ENCODE measurements around the gene TMEM163.

Gene TMEM163

GRCh38 chr2:134454931-134455330, 263.9 kb downstream of the TMEM163 start:
- peaks cover 22% of the 10 kb centered on the region for H3K36me3 Mint-ChIP-seq (ENCODE audit: insufficient read depth)
- peaks cover 2 to 4% of the 10 kb centered on the region in 2 donors for H3K4me1 Mint-ChIP-seq (ENCODE audit: low read depth in 2 of 2)
- no peak for DNase-seq
- H3K9me3 Mint-ChIP-seq = no peaks in the 10 kb centered on the region
- ATAC-seq (replicated peaks) = no peak
- no peak overlapping the region for H3K4me3 Mint-ChIP-seq
- no peak overlapping the region for H3K27ac Mint-ChIP-seq
- no peaks in the 10 kb centered on the region for H3K27me3 Mint-ChIP-seq

- Mint-ChIP-seq H3K27ac (peak overlapping the region in 1 of 2 donors; percentile 32), H3K9me3 (no peaks in the 10 kb centered on the region), H3K4me3 (no peak overlapping the region), H3K36me3 (ENCODE audit: insufficient read depth) (peaks cover 24% of the 10 kb centered on the region), H3K27me3 (no peaks in the 10 kb centered on the region), H3K4me1 (ENCODE audit: low read depth in 2 of 2) (peaks cover 2 to 4% of the 10 kb centered on the region in 2 donors)
- DNase-seq = no peak
- no peak for ATAC-seq (replicated peaks)
These were observed 264.4 kb downstream of the TMEM163 start for GRCh38 chr2:134454426-134454825.

DNA sequence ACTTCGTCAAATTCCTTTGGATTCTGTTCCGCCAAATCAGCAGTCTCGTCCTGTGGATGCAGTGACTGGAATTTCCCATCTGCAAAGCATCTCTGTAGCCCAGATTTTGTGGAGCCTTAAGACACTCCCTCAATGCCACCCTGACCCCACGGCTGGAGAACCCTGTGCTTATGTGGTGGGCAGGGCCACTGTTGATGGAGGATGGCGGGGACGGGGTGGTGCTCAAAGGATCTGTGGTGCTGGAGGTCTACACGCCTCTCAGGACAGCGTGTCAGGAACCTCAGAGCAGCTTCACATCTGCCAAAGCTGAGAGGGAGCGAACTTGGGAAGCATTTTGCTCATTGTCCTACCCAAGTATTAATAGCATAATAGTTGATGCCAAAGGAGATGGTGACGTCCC, 264.8 kb downstream of the TMEM163 start:
- H3K36me3 Mint-ChIP-seq (ENCODE audit: insufficient read depth) = peaks cover 21% of the 10 kb centered on the region
- H3K27ac Mint-ChIP-seq = peak overlapping the region in 1 of 2 donors; percentile 32
- no peak for DNase-seq
- H3K9me3 Mint-ChIP-seq = no peaks in the 10 kb centered on the region
- no peak overlapping the region for H3K4me3 Mint-ChIP-seq
- H3K4me1 Mint-ChIP-seq (ENCODE audit: low read depth in 2 of 2) = peaks cover 2 to 4% of the 10 kb centered on the region in 2 donors
- H3K27me3 Mint-ChIP-seq = no peaks in the 10 kb centered on the region
- ATAC-seq (replicated peaks) = no peak

- H3K9me3 Mint-ChIP-seq = no peaks in the 10 kb centered on the region
- no peaks in the 10 kb centered on the region for H3K27me3 Mint-ChIP-seq
- peaks cover 21% of the 10 kb centered on the region for H3K36me3 Mint-ChIP-seq (ENCODE audit: insufficient read depth)
- H3K4me3 Mint-ChIP-seq = no peak overlapping the region
- no peak overlapping the region for H3K27ac Mint-ChIP-seq
- DNase-seq (no peak), ATAC-seq (replicated peaks) (no peak)
- peaks cover 2 to 4% of the 10 kb centered on the region in 2 donors for H3K4me1 Mint-ChIP-seq (ENCODE audit: low read depth in 2 of 2)
These were observed 265.3 kb downstream of the TMEM163 start for GRCh38 chr2:134453476-134453875.

GRCh38 chr2:134452042-134452733, 266.6 kb downstream of the TMEM163 start:
- Mint-ChIP-seq H3K27ac (peak overlapping the region in 1 of 2 donors; percentile 38), H3K4me1 (ENCODE audit: low read depth in 2 of 2) (peaks cover 2 to 4% of the 10 kb centered on the region in 2 donors), H3K4me3 (no peak overlapping the region), H3K27me3 (no peaks in the 10 kb centered on the region), H3K9me3 (no peaks in the 10 kb centered on the region), H3K36me3 (ENCODE audit: insufficient read depth) (peaks cover 21% of the 10 kb centered on the region)
- no peak for ATAC-seq (replicated peaks)
- no peak for DNase-seq

DNA sequence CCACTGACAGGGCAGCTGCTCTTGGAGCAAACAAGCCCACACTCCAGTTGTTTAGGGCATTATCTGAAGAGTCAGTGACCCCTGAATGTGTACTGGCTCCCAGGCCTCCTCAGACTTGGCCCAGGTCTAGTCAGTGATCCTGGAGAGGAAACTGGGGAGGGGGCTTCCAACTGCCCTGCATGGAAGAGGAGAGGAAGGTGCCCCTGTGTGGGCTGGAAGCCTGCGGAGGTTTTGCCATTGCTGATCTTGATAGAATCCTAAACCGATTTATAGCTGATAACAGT, 267.5 kb downstream of the TMEM163 start:
- Mint-ChIP-seq H3K4me3 (no peak overlapping the region), H3K27ac (peak overlapping the region; percentile 38 to 86), H3K9me3 (no peaks in the 10 kb centered on the region), H3K4me1 (ENCODE audit: low read depth in 2 of 2) (peaks cover 2 to 4% of the 10 kb centered on the region in 2 donors), H3K36me3 (ENCODE audit: insufficient read depth) (peaks cover 21% of the 10 kb centered on the region), H3K27me3 (no peaks in the 10 kb centered on the region)
- ATAC-seq (replicated peaks) = no peak
- no peak for DNase-seq

DNA sequence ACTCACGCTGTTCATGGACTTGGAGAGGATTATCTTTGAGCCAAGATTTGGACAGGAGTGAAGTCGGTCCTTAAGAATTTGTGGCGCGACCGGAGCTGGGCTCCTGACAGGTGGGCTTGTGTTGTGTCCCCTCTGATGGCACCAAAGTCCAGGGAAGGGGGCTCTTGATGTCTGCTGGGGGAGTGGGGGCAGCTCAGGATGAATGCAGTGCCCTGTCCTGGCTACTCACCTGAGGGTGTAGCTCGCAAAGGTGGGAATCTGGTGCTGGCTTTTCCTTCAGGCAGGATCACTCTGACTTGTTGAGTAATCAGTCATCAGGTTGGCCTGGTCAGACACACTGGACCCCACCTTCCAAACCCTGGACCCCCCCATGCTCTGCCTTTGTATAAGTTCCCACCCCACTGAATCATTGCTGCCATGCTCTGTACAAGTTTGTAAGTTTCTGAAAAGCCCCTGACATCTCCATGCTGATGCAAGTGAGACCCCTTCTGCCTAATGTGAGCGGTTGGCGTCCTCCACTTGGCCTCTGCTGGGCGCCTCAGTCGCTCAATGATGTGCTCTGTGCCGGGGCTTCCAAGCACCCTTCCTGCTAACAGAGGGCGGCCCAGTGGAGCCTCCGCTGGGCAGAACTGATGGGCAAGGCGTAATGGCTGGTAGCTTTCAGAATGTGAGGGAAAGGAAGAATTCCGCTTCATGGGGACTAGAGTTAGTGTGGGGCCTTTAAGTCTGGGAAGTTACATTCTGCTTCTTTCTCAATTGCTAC, 268.9 kb downstream of the TMEM163 start:
- peaks cover 18% of the 10 kb centered on the region for H3K36me3 Mint-ChIP-seq (ENCODE audit: insufficient read depth)
- no peak for DNase-seq
- no peaks in the 10 kb centered on the region for H3K27me3 Mint-ChIP-seq
- ATAC-seq (replicated peaks) = no peak
- H3K4me3 Mint-ChIP-seq = no peak overlapping the region
- no peaks in the 10 kb centered on the region for H3K9me3 Mint-ChIP-seq
- peaks cover 2 to 4% of the 10 kb centered on the region in 2 donors for H3K4me1 Mint-ChIP-seq (ENCODE audit: low read depth in 2 of 2)
- no peak overlapping the region for H3K27ac Mint-ChIP-seq

GRCh38 chr2:134449157-134449556, 269.6 kb downstream of the TMEM163 start:
- no peaks in the 10 kb centered on the region for H3K9me3 Mint-ChIP-seq
- no peaks in the 10 kb centered on the region for H3K27me3 Mint-ChIP-seq
- no peak overlapping the region for H3K4me3 Mint-ChIP-seq
- peaks cover 15% of the 10 kb centered on the region for H3K36me3 Mint-ChIP-seq (ENCODE audit: insufficient read depth)
- H3K27ac Mint-ChIP-seq = no peak overlapping the region
- no peak for ATAC-seq (replicated peaks)
- DNase-seq = no peak
- peaks cover 2 to 4% of the 10 kb centered on the region in 2 donors for H3K4me1 Mint-ChIP-seq (ENCODE audit: low read depth in 2 of 2)

DNA sequence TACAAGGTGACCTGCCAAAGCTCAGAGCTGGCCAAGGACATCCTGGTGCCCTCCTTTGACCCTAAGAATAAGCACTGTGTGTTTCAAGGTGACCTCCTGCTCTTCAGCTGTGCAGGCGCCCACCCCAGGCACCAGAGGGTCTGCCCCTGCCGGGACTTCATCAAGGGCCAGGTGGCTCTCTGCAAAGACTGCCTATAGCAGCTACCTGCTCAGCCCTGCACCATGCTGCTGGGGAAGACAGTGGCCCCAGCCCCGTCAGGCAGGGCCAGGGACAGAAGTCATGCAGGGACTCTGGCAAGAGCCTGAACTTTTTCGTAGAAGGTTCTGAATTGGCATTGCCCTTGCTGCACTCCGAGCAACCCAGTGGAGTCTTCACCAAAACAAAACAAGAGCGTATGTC, 270.1 kb downstream of the TMEM163 start:
- ATAC-seq (replicated peaks) (no peak), DNase-seq (no peak)
- Mint-ChIP-seq H3K9me3 (no peaks in the 10 kb centered on the region), H3K27me3 (no peaks in the 10 kb centered on the region), H3K36me3 (ENCODE audit: insufficient read depth) (peaks cover 15% of the 10 kb centered on the region), H3K27ac (no peak overlapping the region), H3K4me1 (ENCODE audit: low read depth in 2 of 2) (peaks cover 2 to 4% of the 10 kb centered on the region in 2 donors), H3K4me3 (no peak overlapping the region)

DNA sequence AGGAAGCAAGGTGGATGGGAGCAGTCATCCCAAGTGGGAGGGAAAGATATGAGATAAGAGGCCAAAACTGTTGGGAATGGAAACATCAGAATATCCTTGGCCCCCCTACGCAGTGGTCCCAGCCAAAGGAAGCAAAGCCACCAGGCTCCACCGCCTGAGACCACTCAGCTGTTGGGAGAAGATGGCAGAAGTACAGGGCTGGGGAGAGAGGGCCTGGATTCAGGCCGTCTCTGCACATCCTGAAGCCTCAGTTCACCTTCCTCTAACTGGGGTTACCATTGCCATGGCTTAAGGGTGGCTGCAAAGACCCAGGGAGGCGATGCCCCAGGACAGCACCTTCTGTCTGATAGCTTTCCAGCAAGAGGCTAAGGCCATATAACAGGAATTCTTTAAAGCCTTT, 271.1 kb downstream of the TMEM163 start:
- Mint-ChIP-seq H3K27me3 (no peaks in the 10 kb centered on the region), H3K27ac (no peak overlapping the region), H3K9me3 (no peaks in the 10 kb centered on the region), H3K36me3 (ENCODE audit: insufficient read depth) (peaks cover 19% of the 10 kb centered on the region), H3K4me3 (no peak overlapping the region), H3K4me1 (ENCODE audit: low read depth in 2 of 2) (peaks cover 2 to 4% of the 10 kb centered on the region in 2 donors)
- DNase-seq = no peak
- ATAC-seq (replicated peaks) = no peak

DNA sequence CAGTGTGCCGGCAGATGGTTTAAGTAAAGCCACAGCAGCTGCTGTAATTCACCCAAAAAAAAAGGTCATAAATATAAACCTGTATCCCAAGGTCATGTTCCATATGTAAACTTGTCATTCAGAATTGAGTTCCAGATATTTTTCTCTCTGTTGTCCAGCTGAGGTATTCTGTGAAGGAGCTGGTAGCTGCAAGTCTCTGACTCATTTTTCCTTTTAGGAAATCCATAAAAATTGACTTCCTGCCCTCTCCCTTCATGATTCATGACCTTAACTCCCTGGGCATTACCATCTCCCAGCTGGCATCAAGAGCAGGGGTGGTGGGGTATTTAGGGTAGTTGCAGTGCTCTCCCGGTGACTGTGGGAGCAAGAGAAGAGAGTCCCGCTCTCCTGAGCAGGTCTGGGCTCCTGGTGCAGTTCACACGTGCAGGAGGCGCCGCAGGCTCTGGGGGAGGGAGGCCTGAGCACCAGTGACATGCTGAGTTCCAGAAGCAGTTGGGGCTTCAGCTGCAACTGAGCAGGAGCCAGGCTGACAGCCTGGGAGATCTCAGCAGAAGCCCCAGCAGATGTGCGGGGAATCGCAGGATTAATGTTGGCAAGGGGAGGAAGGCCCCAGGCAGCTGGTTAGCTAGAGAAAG, 272.3 kb downstream of the TMEM163 start:
- Mint-ChIP-seq H3K27ac (peak overlapping the region; percentile 36 to 80), H3K9me3 (no peaks in the 10 kb centered on the region), H3K27me3 (no peaks in the 10 kb centered on the region), H3K4me1 (ENCODE audit: low read depth in 2 of 2) (peaks cover 2 to 4% of the 10 kb centered on the region in 2 donors), H3K4me3 (no peak overlapping the region), H3K36me3 (ENCODE audit: insufficient read depth) (peaks cover 22% of the 10 kb centered on the region)
- no peak for ATAC-seq (replicated peaks)
- no peak for DNase-seq

GRCh38 chr2:134445985-134446382, 272.8 kb downstream of the TMEM163 start:
- Mint-ChIP-seq H3K9me3 (no peaks in the 10 kb centered on the region), H3K27ac (no peak overlapping the region), H3K27me3 (no peaks in the 10 kb centered on the region), H3K4me1 (ENCODE audit: low read depth in 2 of 2) (peaks cover 0 to 1% of the 10 kb centered on the region in 2 donors), H3K36me3 (ENCODE audit: insufficient read depth) (peaks cover 21% of the 10 kb centered on the region), H3K4me3 (no peak overlapping the region)
- ATAC-seq (replicated peaks) (no peak), DNase-seq (no peak)

DNA sequence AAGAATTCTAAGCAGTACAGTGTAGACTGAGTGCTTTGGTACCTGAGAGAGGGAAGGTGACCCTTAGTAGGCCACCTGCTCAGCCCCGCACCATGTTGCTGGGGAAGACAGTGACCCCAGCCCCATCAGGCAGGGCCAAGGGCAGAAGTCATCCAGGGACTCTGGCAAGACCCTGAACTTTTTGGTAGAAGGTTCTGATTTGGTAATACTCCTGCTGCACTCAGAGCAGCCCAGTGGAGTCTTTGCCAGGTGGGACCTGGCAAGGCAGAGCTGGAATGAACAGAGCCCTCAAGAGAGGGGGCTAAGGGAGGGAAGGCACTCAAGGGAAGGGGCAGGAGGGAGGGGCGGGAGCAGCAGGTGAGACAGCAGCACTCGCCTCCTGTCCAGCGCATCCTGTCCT, 273.7 kb downstream of the TMEM163 start:
- peaks cover 18% of the 10 kb centered on the region for H3K36me3 Mint-ChIP-seq (ENCODE audit: insufficient read depth)
- peak overlapping the region in 1 of 2 donors; percentile 12 for H3K27ac Mint-ChIP-seq

More for the DNA sequence above, 273.7 kb downstream of the TMEM163 start:
- no peak overlapping the region for H3K4me3 Mint-ChIP-seq
- no peaks in the 10 kb centered on the region for H3K4me1 Mint-ChIP-seq (ENCODE audit: low read depth in 2 of 2)
- H3K27me3 Mint-ChIP-seq = no peaks in the 10 kb centered on the region
- ATAC-seq (replicated peaks) (no peak), DNase-seq (no peak)
- H3K9me3 Mint-ChIP-seq = no peaks in the 10 kb centered on the region

All from effector memory CD8-positive, alpha-beta T cell (primary cell).